Fibroblast of lung (primary cell): ENCODE results near the gene CMTM4.

ENCODE experiments used
- CTCF ChIP-seq, 2 donors: IDR thresholded peaks in 1 of 2; conservative IDR thresholded peaks in 1 of 2; 1 replicate in 1 of 2; 2 replicates in 1 of 2; pipeline ENCODE4 v1.5.1; 2011 to 2012; ENCODE audit warnings: low read length in 2 of 2, control low read depth in 1 of 2, inconsistent platforms in 1 of 2, low read depth in 1 of 2, mild to moderate bottlenecking in 1 of 2
- EZH2 ChIP-seq: IDR thresholded peaks from 2 replicates; pipeline ENCODE4 v1.5.1; 2012; ENCODE audit warnings: low read length, control low read depth, mild to moderate bottlenecking; ENCODE audit errors: missing control alignments

- TF ChIP-seq CTCF (conservative IDR thresholded peaks at IDR 0.05 in 1 of 2, IDR thresholded peaks at IDR 0.05 in 1 of 2; ENCODE audit: low read depth in 1 of 2, low read length in 2 of 2): peak; percentile 51 to 78
- TF ChIP-seq EZH2: no peak
Measured at GRCh38 chr16:66717112-66717675, 20.7 kb upstream of the CMTM4 start.
